MM.1S (cell line): ENCODE measurements around the gene DIAPH3.

Source experiments
- DNase-seq: peaks from one replicate; pipeline ENCODE4 v3.0.0-alpha.2; 2015
- H2AFZ ChIP-seq: fragments of 300-600 bp; sonication (generic); 2 replicates; pipeline ENCODE4 v1.6.0; 2016; ENCODE audit warnings: antibody characterized with exemption, low read length
- H3F3A ChIP-seq: fragments of 300-600 bp; sonication (generic); 2 replicates; pipeline ENCODE4 v1.6.1; 2016; ENCODE audit warnings: mild to moderate bottlenecking, antibody characterized with exemption, low read length, moderate library complexity, mixed read lengths; ENCODE audit not compliant: insufficient read depth
- H3K27ac ChIP-seq: fragments of 300-600 bp; sonication (generic); 2 replicates; pipeline ENCODE4 v1.5.1; 2016; ENCODE audit warnings: mild to moderate bottlenecking, low read length
- H3K27me3 ChIP-seq: fragments of 300-600 bp; sonication (generic); replicated peaks from 2 replicates; pipeline ENCODE4 v1.6.0; 2016; ENCODE audit warnings: low read length; ENCODE audit not compliant: insufficient read depth
- H3K36me3 ChIP-seq: fragments of 300-600 bp; sonication (generic); replicated peaks from 2 replicates; pipeline ENCODE4 v1.6.1; 2016; ENCODE audit warnings: mild to moderate bottlenecking, low read length, mixed read lengths; ENCODE audit not compliant: insufficient read depth
- H3K4me1 ChIP-seq: fragments of 300-600 bp; sonication (generic); 2 replicates; pipeline ENCODE4 v1.6.1; 2016; ENCODE audit warnings: low read length, mixed read lengths
- H3K4me2 ChIP-seq: fragments of 300-600 bp; sonication (generic); 2 replicates; pipeline ENCODE4 v1.6.0; 2016; ENCODE audit warnings: low read depth, low read length
- H3K4me3 ChIP-seq: fragments of 300-600 bp; sonication (generic); 2 replicates; pipeline ENCODE4 v1.5.1; 2016; ENCODE audit warnings: low read length, mixed read lengths
- H3K79me2 ChIP-seq: fragments of 300-600 bp; sonication (generic); 2 replicates; pipeline ENCODE4 v1.6.1; 2016; ENCODE audit warnings: mixed run types, low read length, mixed read lengths
- H3K9ac ChIP-seq: fragments of 300-600 bp; sonication (generic); 2 replicates; pipeline ENCODE4 v1.6.1; 2016; ENCODE audit warnings: low read length, mixed read lengths
- H3K9me2 ChIP-seq: fragments of 300-600 bp; sonication (generic); replicated peaks from 2 replicates; pipeline ENCODE4 v1.6.1; 2016; ENCODE audit warnings: mild to moderate bottlenecking, low read length, mixed read lengths; ENCODE audit not compliant: insufficient read depth
- H3K9me3 ChIP-seq: fragments of 300-600 bp; sonication (generic); replicated peaks from 2 replicates; pipeline ENCODE4 v1.6.1; 2016; ENCODE audit warnings: mild to moderate bottlenecking, low read length, mixed read lengths; ENCODE audit not compliant: insufficient read depth
- H4K20me1 ChIP-seq: fragments of 300-600 bp; sonication (generic); 2 replicates; pipeline ENCODE4 v1.6.1; 2016; ENCODE audit warnings: mild to moderate bottlenecking, low read length, moderate library complexity, mixed read lengths; ENCODE audit not compliant: insufficient read depth
- EZH2 ChIP-seq: fragments of 300-600 bp; sonication (generic); optimal IDR thresholded peaks from 2 replicates; pipeline ENCODE3; 2017; ENCODE audit warnings: low read depth, mild to moderate bottlenecking, antibody characterized with exemption, low read length, mixed read lengths
- EZH2phosphoT487 ChIP-seq: fragments of 300-600 bp; sonication (generic); IDR thresholded peaks from 2 replicates; pipeline ENCODE4 v1.6.1; 2018; ENCODE audit warnings: antibody characterized with exemption, low read length
- TF ChIP-seq, protein P1 (sequence below): fragments of 300-600 bp; sonication (generic); IDR thresholded peaks from 2 replicates; pipeline ENCODE4 v1.5.1; 2016; ENCODE audit warnings: antibody characterized with exemption, low read length, mixed read lengths

Gene DIAPH3

DNA sequence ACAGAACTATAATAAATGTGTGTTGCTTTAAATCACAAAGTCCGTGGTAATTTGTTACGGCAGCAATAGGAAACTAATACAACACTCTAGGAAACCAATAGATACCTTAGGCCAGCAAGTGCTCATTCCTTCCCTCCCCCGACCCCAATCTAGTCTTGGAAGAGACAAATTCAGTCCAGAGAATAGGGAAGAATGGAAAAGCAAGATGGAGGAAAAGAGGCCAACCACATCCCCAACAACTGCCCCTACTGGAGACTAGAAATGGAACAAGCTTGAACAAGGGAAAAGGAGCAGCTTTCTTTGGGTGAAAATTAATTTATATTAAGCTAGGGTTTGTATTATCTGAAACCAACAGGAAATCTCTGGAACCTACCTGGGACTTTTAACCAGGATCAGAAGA, 54.4 kb downstream of the DIAPH3 start:
- no peak overlapping the region for H3K4me3 ChIP-seq
- DNase-seq: no peak
- no peaks in the 10 kb centered on the region for H3F3A ChIP-seq
- H3K27me3 ChIP-seq: no peaks in the 10 kb centered on the region
- no peaks in the 10 kb centered on the region for H3K36me3 ChIP-seq
- no peaks in the 10 kb centered on the region for H3K9me2 ChIP-seq
- no peaks in the 10 kb centered on the region for H4K20me1 ChIP-seq
- H2AFZ ChIP-seq: no peak overlapping the region
- H3K9ac ChIP-seq: no peak overlapping the region
- no peaks in the 10 kb centered on the region for H3K79me2 ChIP-seq
- H3K9me3 ChIP-seq: no peaks in the 10 kb centered on the region
- no peak overlapping the region for H3K27ac ChIP-seq
- no peak for TF ChIP-seq EZH2phosphoT487
- TF ChIP-seq EZH2: no peak
- TF ChIP-seq, protein P1, sequence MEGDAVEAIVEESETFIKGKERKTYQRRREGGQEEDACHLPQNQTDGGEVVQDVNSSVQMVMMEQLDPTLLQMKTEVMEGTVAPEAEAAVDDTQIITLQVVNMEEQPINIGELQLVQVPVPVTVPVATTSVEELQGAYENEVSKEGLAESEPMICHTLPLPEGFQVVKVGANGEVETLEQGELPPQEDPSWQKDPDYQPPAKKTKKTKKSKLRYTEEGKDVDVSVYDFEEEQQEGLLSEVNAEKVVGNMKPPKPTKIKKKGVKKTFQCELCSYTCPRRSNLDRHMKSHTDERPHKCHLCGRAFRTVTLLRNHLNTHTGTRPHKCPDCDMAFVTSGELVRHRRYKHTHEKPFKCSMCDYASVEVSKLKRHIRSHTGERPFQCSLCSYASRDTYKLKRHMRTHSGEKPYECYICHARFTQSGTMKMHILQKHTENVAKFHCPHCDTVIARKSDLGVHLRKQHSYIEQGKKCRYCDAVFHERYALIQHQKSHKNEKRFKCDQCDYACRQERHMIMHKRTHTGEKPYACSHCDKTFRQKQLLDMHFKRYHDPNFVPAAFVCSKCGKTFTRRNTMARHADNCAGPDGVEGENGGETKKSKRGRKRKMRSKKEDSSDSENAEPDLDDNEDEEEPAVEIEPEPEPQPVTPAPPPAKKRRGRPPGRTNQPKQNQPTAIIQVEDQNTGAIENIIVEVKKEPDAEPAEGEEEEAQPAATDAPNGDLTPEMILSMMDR: no peak
- no peaks in the 10 kb centered on the region for H3K4me1 ChIP-seq
- H3K4me2 ChIP-seq: no peak overlapping the region

DNA sequence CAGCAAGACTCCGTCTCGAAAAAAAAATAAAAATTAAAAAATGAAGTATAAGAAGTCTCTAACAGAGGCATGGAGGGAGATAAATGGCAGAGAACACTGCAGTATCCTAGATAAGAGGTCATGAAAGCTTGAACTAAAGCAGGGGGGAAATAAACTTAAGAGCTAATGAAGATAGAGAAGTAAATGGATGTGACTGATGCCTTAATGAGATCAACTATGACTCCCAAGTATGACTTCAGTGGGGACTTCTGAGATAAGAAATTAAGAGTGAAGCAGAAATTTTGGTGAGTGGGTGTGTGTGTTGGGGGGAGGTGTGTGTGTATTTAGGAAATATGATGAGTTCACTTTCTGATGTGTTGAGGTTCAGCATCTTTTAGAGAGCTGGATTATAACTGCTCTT, 55.1 kb downstream of the DIAPH3 start:
- DNase-seq: no peak
- Histone ChIP-seq H2AFZ (no peak overlapping the region), H3K4me1 (no peaks in the 10 kb centered on the region), H3K36me3 (no peaks in the 10 kb centered on the region), H3K9ac (no peak overlapping the region), H3K79me2 (no peaks in the 10 kb centered on the region), H3K4me3 (no peak overlapping the region), H3F3A (no peaks in the 10 kb centered on the region), H3K4me2 (no peak overlapping the region), H3K27me3 (no peaks in the 10 kb centered on the region), H3K9me3 (no peaks in the 10 kb centered on the region), H3K9me2 (no peaks in the 10 kb centered on the region), H3K27ac (no peak overlapping the region), H4K20me1 (no peaks in the 10 kb centered on the region)
- TF ChIP-seq, protein P1: no peak
- TF ChIP-seq EZH2 (no peak), EZH2phosphoT487 (no peak)

DNA sequence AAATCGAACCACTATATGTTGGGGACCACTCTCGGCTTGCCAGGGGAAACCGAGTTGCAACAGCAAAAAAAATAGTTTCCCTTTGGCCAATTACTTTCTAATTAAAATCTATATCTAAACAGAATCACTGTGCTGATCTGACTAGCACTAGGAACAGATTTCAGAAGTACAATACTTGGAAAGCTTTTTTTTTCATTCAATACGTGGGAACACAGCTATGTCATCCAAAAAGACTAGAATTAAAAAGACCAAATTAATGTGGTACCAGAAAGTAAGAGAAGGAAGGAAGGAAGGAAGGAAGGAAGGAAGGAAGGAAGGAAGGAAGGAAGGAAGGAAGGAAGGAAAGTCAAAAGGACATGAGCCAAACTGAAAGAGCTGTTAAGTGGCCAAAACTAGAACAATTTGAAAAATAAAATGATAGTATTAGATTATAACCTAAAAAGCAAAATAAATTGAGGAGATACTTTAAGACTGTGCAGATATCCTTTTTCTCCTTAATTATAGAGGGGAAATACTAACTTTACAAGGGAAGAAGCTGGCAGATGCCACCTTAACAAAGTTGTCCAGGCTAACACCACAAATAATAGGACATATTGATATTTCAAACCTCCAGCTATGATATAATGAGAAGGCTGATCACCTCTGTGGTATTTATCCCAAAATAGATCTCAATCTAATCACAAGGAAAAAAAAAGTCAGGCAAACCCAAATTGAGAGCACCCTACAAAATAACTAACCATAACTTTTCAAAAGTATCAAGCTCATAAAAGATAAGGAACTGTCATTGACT, 63.9 kb downstream of the DIAPH3 start:
- H3K4me3 ChIP-seq: no peak overlapping the region
- no peaks in the 10 kb centered on the region for H3K27me3 ChIP-seq
- H3K4me1 ChIP-seq: no peaks in the 10 kb centered on the region
- no peaks in the 10 kb centered on the region for H3F3A ChIP-seq
- H3K27ac ChIP-seq: no peak overlapping the region
- H3K9me3 ChIP-seq: no peaks in the 10 kb centered on the region
- TF ChIP-seq, protein P1: no peak
- TF ChIP-seq EZH2: no peak
- no peak for TF ChIP-seq EZH2phosphoT487
- no peaks in the 10 kb centered on the region for H3K36me3 ChIP-seq
- no peak overlapping the region for H3K9ac ChIP-seq
- no peak for DNase-seq
- no peak overlapping the region for H3K4me2 ChIP-seq
- H3K9me2 ChIP-seq: no peaks in the 10 kb centered on the region
- H3K79me2 ChIP-seq: no peaks in the 10 kb centered on the region
- H2AFZ ChIP-seq: no peak overlapping the region
- no peaks in the 10 kb centered on the region for H4K20me1 ChIP-seq
